Measurements from ENCODE around the gene RTRAF. TPM values are rescaled to one million over a fixed set of nuclear protein-coding genes. Genes with fewer than 3 reads are reported as not detected.

Gene RTRAF
- total and polyA plus RNA-seq, 9 of the 15 experiments (the other 6 are each of a cell fraction or from before 2014, with no cell fraction given): 126 to 204 (median 155) TPM

- TF ChIP-seq CHD7 (IDR thresholded peaks at IDR 0.05; ENCODE audit: low read depth, low read length) (no peak), MTF1 (CRISPR knock-in tag; IDR thresholded peaks at IDR 0.05; ENCODE audit: borderline replicate concordance) (no peak), ZBTB2 (IDR thresholded peaks at IDR 0.05) (no peak), ZBTB49 (CRISPR knock-in tag; IDR thresholded peaks at IDR 0.05; ENCODE audit: borderline replicate concordance) (no peak)
Measured at GRCh38 chr14:52000696-52001095, 11.3 kb downstream of the RTRAF start (continued).

All from K562 (cell line).